ENCODE results near the gene CERT1.

- no peak for TF ChIP-seq CTCF (conservative IDR thresholded peaks at IDR 0.05 in 1 of 2, IDR thresholded peaks at IDR 0.05 in 1 of 2; ENCODE audit: low read depth in 1 of 2, low read length in 2 of 2)
- no peak for TF ChIP-seq EZH2 (IDR thresholded peaks at IDR 0.05; ENCODE audit: low read length, missing control alignments)
Measured at GRCh38 chr5:75349663-75350062, 161.8 kb downstream of the CERT1 start.

Data from fibroblast of lung (primary cell).